ENCODE results near the gene PPM1E.

Gene PPM1E

DNA sequence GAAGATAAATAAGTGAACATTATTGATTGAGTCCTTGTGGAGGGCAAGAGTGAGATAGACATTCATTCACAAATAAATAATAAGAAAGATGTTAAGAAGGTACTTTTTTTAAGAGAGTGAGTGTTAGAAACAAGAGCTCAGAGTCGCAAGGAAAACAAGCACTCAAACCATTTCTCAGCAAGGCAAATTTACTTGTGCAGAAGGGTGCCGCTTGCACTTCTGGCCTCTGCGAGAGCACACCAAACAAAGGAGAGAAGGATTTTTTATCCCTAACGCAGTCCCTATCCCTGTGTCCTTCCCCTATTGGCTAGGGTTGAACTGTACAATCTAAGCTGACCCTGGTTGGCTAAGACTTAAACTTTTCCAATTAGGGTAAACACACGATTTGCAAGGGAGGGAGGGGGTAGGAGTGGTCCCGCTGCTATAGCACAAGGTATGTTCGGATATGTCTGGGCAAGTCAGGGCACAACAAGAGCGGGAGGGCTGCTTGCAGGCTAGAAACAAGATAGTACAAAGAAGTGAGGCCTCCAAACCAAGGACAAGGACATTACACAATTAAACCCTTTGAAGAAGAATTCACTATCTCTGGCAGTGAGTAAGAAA lies 156.2 kb downstream of the PPM1E start:
- H3K4me3 ChIP-seq (ENCODE audit: low read depth, low read length) = no peak overlapping the region
- no peak for DNase-seq (ENCODE audit: low read depth)
- TF ChIP-seq, protein P1, sequence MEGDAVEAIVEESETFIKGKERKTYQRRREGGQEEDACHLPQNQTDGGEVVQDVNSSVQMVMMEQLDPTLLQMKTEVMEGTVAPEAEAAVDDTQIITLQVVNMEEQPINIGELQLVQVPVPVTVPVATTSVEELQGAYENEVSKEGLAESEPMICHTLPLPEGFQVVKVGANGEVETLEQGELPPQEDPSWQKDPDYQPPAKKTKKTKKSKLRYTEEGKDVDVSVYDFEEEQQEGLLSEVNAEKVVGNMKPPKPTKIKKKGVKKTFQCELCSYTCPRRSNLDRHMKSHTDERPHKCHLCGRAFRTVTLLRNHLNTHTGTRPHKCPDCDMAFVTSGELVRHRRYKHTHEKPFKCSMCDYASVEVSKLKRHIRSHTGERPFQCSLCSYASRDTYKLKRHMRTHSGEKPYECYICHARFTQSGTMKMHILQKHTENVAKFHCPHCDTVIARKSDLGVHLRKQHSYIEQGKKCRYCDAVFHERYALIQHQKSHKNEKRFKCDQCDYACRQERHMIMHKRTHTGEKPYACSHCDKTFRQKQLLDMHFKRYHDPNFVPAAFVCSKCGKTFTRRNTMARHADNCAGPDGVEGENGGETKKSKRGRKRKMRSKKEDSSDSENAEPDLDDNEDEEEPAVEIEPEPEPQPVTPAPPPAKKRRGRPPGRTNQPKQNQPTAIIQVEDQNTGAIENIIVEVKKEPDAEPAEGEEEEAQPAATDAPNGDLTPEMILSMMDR (IDR thresholded peaks at IDR 0.05; ENCODE audit: control insufficient read depth, extremely low read depth, insufficient read depth) = no peak

DNA sequence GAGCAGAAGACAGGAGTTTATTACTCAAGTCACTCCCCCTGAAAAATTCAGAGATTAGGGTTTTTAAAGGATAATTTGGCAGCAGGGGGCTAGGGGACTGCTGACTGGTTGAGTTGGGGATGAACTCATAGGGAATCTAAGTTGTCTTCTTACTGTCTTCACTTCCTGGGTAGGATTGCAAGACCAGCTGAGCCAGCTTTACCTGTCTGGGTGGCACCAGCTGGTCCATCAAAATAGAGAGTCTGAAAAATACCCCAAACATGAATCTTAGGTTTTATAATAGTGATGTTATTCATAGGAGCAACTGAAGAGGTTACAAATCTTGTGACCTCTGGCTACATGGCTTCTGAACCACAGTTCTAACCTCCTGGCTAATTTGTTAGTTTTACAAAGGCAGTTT lies 157.9 kb downstream of the PPM1E start:
- no peak overlapping the region for H3K4me3 ChIP-seq (ENCODE audit: low read depth, low read length)
- TF ChIP-seq, protein P1 (IDR thresholded peaks at IDR 0.05; ENCODE audit: control insufficient read depth, extremely low read depth, insufficient read depth) = no peak
- DNase-seq (ENCODE audit: low read depth) = no peak

DNA sequence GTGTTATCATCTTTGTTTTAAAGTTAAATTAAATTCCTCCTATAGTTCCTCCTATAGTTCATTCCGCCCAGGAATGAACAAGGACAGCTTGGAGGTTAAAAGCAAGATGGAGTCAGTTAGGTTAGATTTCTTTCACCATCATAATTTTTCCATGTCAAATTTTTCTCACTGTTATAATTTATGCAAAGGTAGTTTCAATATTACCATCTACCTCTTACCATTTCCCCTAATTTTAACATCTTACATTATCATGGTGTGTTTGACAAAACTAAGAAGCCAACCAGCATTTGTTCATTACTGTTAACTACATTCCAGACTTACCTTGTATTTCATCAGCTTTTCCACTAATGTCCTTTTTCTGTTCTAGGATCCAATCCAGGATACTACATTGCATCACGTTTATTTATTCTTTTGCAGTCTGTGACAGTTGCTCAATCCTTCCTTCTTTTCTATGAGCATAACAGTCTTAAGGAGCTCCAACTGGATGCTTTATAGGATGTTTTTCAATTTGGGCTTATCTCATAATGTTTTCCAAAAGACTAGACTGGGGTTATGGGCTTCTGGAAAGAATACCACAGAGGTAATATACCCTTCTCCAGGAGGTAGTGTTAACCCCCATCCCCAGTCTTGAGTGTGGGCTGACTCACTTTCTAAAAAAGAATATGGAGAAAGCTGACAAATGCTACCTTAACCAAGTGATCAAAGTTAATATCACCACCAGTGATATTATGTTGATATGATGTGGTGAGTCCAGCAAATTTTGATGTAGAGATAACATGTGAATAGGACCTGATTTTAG lies 158.5 kb downstream of the PPM1E start:
- peak; percentile 43 for DNase-seq (ENCODE audit: low read depth)
- TF ChIP-seq, protein P1 (IDR thresholded peaks at IDR 0.05; ENCODE audit: control insufficient read depth, extremely low read depth, insufficient read depth) = no peak
- no peak overlapping the region for H3K4me3 ChIP-seq (ENCODE audit: low read depth, low read length)

DNA sequence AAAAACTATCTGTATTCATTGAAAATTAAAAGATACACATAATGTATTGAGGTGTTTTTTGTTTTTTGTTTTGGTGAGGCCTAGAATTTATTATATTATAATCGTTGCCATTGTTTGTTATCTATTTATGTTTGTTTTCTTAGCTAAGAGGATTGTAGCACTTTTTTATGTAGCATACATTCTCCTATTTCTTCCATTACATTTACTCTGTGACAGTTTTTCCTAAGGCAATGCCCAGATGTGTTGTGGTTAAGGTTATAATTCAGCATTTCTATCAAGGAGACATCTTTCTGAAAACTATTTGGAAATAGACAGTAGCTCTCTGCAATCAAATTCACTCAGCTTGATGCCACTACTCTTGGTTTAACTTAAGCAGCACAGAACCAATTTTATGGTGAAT lies 161.6 kb downstream of the PPM1E start:
- DNase-seq (ENCODE audit: low read depth) = no peak
- TF ChIP-seq, protein P1 (IDR thresholded peaks at IDR 0.05; ENCODE audit: control insufficient read depth, extremely low read depth, insufficient read depth) = no peak

DNA sequence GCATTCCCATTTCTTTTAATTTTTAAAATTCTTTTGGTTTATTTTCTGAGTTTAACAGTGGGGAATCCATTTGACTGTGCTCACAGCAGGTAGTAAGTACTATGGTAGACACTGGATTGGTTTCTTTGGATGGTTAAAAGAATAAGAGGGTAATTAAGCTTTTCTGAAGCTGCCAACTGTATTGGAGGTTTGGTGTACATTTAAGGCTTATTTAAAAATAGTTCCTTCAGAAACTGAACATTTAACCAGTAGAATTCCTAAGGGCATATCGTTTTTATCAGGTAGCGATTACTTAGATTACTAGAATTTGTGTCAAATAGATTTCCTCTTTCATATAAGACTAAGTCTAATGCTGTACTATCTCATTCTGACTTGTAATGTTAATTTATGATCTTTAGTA lies 162.4 kb downstream of the PPM1E start:
- TF ChIP-seq, protein P1 (IDR thresholded peaks at IDR 0.05; ENCODE audit: control insufficient read depth, extremely low read depth, insufficient read depth) = no peak
- H3K4me3 ChIP-seq (ENCODE audit: low read depth, low read length) = no peak overlapping the region
- no peak for DNase-seq (ENCODE audit: low read depth)

More for the DNA sequence above, 161.6 kb downstream of the PPM1E start:
- no peak overlapping the region for H3K4me3 ChIP-seq (ENCODE audit: low read depth, low read length)

DNA sequence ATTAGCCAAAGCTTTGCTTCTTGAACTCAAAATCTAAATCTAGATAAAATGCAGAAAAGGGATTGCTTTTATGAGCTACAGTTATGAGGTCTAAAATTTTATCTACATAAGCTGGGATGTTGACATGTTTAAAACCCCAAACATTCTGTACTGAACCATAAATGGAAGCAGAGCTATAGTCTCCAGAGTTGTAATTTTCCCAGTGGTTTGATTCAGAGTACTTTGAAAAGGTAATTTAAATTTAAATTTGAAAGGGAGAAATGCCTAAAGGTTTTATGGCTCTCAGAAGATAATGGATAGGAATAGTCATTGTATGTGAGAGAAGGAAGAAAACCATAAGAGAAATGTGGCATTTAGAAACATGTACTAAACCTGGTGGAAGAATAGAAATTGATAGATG lies 163.2 kb downstream of the PPM1E start:
- H3K4me3 ChIP-seq (ENCODE audit: low read depth, low read length) = no peak overlapping the region
- no peak for DNase-seq (ENCODE audit: low read depth)
- TF ChIP-seq, protein P1 (IDR thresholded peaks at IDR 0.05; ENCODE audit: control insufficient read depth, extremely low read depth, insufficient read depth) = no peak

All from LNCaP clone FGC (cell line).